NCI-H524 treated with DMSO at 0.1 percent for 48 hours (cell line): Measurements from ENCODE around the gene LAMC2.
A peak's percentile ranks its signal among the peaks of the same experiment; 100 is the strongest.

Experiments
- DNase-seq: peaks from one replicate; lab custom pipeline; 2025; lab: John Stamatoyannopoulos, UW

Gene LAMC2

DNA sequence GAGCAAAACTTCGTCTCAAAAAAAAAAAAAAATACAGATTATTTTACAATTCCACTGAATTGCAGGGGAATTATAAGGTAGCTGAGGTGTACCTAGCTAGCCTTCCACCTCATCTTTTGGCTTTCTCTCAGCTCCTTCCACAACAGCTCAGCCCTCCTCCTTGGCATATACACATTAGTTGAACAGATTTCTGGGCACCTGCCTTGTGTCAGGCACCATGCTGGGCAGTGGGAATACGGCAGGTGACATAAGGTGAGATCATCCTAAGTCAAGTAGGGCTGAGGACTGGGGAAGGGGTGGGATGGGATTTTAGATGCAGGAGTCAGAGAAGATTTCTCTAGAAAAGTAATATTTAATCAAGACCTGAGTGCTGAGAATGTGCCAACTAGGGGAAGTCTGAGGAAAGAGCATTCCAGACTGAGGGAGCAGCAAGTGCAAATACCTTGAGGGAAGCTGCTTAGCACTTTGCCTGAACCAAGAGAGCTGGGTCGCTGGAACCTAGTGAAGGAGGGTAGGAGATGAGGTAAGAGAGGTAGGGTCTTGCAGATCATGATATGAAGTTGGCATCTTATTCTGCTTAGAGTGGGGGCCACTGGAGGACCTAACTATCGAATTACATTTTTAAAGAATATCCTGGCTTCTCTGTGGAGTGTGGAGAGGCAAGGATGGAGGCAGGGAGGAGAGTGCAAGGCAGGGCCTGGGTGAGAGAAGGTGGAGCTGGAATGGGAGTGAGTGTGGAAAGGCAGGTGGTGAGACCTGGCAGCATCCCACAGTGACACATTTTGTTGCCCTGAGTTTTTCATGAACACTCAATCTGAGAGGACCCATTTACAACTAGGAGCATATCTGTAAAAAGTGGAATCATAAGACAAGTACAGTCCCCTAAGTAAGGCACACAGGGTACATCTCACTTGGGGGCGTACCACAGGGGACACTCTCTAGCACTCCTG, 28.2 kb downstream of the LAMC2 start:
- DNase-seq, result no peak

- DNase-seq, result peak; percentile 55
Observed at GRCh38 chr1:183215076-183215720, 29.1 kb downstream of the LAMC2 start.

- no peak for DNase-seq
Observed at GRCh38 chr1:183215936-183216335, 29.9 kb downstream of the LAMC2 start.

- peak; percentile 90 for DNase-seq
Observed at GRCh38 chr1:183218027-183218618, 32.1 kb downstream of the LAMC2 start.

DNA sequence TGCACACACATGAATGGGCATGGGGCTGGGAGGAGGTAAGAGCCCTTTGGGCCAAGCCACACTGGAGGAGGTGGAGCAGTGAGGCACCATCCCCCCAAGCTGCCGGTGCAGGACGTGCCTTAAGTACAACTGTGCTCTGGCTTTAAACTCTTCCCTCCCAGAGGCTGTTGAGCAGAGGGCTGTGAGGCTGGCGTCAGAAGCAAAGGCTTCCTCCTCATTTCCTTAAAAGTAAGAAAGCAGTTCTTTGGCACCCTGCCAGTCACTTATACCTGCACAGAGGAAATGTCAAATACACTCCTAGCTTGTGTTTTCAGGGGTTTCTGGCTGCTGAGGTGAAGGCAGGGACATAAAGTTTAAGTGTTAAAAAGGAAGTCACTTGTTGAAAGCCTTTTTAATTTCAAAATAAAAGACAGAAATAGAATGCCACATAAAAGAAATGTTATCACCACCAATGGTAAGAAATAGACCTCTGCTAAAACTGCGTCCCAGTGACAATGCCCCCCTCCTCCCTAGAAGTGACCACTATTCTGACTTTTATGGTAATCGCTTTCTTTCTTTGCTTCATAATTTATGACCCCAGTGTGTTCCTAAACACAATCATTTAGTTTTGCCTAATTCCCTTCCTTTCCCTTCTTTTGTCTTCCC, 33.0 kb downstream of the LAMC2 start:
- DNase-seq, result no peak

GRCh38 chr1:183219616-183220009, 33.5 kb downstream of the LAMC2 start:
- no peak for DNase-seq

DNA sequence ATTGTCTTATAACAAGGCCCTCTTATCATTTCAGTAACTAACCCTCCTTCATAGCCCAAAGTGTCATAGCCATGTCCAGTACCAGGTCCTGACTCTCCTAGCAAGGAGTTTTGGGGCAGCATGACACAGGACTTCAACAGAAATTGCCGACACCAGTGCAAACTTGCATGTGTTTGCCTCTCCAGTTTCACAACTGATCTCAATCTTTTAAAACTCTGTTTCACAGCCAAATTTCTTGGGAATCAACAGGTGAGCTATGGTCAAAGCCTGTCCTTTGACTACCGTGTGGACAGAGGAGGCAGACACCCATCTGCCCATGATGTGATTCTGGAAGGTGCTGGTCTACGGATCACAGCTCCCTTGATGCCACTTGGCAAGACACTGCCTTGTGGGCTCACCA, 36.8 kb downstream of the LAMC2 start:
- no peak for DNase-seq

DNA sequence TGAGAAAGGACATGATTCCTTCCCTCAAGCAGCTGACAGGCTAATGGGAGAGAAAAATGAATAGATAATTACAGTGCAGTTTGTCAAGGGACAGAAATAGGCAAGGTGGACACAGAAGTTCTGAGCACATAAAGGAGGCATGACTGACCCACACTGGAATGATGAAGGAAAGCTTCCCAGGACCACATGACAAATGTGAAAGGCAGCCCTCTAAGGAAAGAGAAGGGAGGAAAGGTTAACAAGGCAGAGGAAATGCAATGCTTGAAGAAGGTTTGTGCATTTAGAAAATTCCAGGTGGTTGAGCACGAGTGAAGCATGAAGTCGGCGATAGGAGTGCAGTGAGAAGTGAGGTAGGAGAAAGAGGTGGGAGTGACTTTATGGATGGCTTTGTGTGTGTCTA, 37.4 kb downstream of the LAMC2 start:
- DNase-seq, result no peak

DNA sequence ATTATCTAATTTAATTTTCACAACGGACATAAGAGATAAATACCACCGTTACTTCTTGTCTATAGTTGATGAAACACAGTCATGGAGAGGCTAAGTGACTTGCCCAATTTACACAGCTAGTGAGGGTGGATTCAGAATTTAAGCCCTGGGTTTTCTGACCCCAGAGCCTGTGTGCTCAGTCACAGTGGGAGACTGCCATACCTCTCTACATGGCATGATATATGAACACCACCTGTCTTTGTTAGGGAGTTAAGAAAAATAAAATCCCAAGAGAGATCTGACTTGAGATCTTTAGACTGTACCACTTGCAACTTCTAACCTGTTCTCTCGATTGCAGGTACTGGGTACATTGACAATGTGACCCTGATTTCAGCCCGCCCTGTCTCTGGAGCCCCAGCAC, 40.3 kb downstream of the LAMC2 start:
- no peak for DNase-seq

- no peak for DNase-seq
Observed at GRCh38 chr1:183226963-183227362, 40.9 kb downstream of the LAMC2 start.

DNA sequence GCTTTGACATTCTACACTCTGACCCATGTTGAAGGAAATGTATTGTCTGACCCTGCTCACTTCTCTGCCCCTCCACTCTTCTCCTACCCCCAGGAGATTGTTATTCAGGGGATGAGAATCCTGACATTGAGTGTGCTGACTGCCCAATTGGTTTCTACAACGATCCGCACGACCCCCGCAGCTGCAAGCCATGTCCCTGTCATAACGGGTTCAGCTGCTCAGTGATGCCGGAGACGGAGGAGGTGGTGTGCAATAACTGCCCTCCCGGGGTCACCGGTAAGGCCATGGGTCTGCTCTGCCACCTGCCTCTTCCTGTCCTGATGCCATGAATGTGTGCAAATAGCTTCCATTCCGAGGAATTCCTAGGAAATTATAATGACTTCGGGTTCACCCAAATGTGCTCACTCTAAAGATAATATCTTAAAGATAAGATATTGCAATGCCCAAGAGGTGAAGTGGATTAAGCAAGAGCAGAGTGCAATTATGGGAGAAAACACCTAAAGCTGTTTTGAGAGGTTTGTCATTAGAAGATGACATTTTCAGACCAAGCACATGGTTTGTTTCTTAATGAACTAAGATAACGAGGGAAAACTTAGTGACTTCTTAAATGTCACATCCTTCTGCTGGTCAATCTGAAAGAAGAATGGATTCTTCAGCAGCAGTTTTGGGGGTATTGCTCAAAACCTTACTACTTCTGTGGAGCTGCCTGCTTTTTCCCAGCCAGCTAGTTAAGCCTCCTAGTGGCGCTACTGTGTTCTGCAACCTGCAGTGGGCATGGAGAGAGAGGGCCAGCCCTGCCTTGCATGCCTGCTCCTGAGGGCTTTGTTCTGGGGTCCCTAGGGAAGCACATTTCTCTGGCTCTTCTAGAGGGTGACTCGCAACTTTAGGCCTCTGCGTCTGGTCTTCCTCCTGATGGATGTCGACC, 41.6 kb downstream of the LAMC2 start:
- DNase-seq, result no peak

DNA sequence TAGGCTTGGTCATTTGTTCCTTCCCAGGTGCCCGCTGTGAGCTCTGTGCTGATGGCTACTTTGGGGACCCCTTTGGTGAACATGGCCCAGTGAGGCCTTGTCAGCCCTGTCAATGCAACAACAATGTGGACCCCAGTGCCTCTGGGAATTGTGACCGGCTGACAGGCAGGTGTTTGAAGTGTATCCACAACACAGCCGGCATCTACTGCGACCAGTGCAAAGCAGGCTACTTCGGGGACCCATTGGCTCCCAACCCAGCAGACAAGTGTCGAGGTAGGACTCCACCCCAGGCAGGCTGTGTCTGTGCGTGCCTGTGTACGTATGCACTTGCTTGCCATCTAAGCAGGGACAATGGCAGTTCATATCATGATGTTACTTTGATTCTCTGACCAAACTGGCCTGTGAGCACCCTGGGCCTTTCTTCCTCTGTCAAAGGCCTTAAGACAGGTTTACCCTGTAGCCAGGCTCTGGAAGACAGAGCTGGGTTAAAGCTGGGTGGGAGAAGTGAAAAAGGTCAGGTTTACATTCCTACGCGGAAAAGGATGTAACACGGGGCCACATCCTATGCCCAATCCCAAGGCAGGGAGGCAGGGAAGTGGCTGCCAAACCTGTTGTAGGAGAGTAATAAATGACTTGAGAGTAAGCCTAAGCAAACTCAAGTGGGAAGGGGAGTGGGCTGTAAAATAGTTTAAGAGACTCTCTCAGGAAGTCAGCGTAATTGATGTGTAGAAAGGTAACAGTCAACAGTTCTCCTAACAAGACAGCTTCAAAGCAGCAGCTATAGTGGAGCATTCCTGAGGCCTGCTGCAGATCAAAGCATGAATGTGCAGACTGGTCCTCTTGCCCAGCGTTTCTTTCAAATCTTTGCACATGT, 42.5 kb downstream of the LAMC2 start:
- no peak for DNase-seq

GRCh38 chr1:183230413-183230812, 44.3 kb downstream of the LAMC2 start:
- DNase-seq, result no peak

GRCh38 chr1:183231545-183231944, 45.5 kb downstream of the LAMC2 start:
- DNase-seq, result no peak

GRCh38 chr1:183233113-183233512, 47.0 kb downstream of the LAMC2 start:
- DNase-seq, result no peak

DNA sequence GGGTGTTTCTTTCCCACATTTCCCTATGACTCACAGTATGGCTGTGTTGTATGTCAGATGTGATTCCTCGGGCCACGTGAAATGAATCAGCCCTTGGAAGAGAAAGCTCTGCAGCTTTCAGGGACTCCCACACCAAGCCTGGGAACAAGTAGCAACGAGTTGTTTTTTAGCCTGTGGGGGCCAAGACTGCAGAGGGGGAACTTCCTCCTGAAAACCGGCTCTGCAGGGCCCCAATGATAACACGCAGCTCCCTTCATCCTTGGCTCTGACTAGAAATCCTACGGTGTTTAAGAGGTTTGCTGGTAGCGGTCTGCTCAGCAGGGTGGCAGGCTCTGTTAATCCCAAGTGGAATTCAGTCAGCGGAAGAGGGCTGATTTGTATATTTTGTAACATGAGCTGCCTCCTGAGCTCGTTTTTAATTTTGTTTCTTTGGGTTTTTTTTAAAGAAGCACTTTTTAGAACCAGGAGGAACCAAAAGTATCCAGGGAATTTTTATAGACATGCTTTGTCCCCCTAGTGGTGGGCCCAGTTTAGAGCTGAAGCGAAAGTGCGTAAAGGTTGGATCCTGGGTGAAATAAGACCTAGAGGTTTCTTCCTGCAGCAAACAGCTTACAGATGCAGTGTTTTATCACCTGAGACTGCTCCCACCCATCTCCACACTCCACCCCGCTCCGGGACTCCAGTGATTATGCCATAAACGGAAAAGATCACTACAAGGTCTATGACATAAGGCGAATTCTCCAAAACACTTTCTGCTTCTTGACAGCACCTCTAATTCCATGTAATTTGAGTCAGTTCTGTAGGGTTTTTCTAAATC, 48.8 kb downstream of the LAMC2 start:
- no peak for DNase-seq

- DNase-seq, result peak; percentile 28
Observed at GRCh38 chr1:183235503-183235902, 49.4 kb downstream of the LAMC2 start.

DNA sequence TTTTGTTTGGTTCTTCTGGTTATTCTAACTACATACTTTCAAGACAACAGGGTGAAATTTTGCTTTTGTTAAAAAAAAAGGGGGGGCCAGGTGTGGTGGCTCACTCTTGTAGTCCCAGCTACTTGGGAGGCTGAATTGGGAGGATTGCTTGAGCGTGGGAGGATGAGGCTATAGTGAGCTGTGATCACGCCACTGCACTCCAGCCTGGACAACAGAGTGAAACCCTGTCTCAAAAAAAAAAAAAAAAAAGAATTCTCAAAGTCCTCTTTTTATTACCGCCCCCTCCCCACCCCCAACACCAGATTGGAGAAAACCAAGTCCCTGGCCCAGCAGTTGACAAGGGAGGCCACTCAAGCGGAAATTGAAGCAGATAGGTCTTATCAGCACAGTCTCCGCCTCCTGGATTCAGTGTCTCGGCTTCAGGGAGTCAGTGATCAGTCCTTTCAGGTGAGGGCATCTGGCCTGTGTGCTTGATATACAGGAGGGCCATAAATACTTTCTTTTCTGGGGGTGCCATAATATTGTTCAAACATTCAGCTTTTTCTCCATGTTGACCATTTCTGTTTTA, 50.2 kb downstream of the LAMC2 start:
- no peak for DNase-seq

- DNase-seq, result no peak
Observed at GRCh38 chr1:183237046-183237445, 51.0 kb downstream of the LAMC2 start.
